ENCODE measurements around the gene KLC1.

The KLC1 gene

GRCh38 chr14:103616635-103617300, 12.2 kb upstream of the KLC1 start:
- Mint-ChIP-seq H3K9me3 (no peaks in the 10 kb centered on the region), H3K4me3 (no peak overlapping the region), H3K36me3 (ENCODE audit: low read depth) (no peaks in the 10 kb centered on the region), H3K27me3 (peaks cover 3% of the 10 kb centered on the region), H3K4me1 (no peaks in the 10 kb centered on the region), H3K27ac (no peak overlapping the region)
- ATAC-seq = no peak
- no peak for DNase-seq

GRCh38 chr14:103619057-103619456, 10.0 kb upstream of the KLC1 start:
- ATAC-seq = no peak
- peaks cover 3% of the 10 kb centered on the region for H3K27me3 Mint-ChIP-seq
- H3K9me3 Mint-ChIP-seq = no peaks in the 10 kb centered on the region
- H3K27ac Mint-ChIP-seq = no peak overlapping the region
- H3K4me1 Mint-ChIP-seq = peaks cover 4% of the 10 kb centered on the region
- H3K36me3 Mint-ChIP-seq (ENCODE audit: low read depth) = no peaks in the 10 kb centered on the region
- no peak overlapping the region for H3K4me3 Mint-ChIP-seq
- no peak for DNase-seq

DNA sequence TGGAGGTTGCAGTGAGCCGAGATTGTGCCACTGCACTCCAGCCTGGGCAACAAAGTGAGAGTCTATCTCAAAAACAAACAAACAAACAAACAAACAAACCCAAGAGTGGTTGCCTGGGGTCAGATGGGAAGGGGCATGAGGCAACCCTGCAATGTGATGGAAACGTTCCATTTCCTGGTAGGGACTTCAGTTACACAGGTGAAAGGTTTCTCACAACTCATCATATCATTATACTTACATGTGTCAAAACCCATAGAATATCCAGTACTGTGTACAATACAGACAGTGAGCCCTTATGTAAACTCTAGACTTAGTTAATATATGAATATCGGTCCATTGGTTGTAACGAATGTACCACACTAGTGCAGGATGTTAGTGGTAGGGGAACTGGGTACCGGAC, 7.2 kb upstream of the KLC1 start:
- Mint-ChIP-seq H3K4me1 (peaks cover 21% of the 10 kb centered on the region), H3K4me3 (no peak overlapping the region), H3K27ac (no peak overlapping the region), H3K9me3 (no peaks in the 10 kb centered on the region), H3K27me3 (no peaks in the 10 kb centered on the region), H3K36me3 (ENCODE audit: low read depth) (no peaks in the 10 kb centered on the region)
- DNase-seq = no peak
- ATAC-seq = no peak

DNA sequence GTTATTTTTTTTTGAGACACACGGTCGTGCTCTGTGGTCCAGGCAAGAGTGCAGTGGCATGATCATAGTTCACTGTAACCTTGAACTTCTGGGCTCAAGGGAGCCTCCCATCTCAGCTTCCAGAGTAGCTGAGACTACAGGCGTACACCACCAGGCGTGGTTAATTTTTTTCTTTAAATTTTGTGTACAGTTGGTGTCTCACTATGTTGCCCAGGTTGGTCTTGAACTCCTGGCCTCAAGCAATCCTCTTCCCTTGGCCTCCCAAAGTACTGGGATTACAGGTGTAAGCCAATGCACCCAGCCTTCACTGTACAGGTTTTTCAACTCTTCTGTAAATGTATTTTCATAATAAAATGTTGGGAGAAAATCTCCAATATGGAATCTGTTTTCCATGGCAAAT, 5.7 kb upstream of the KLC1 start:
- H3K4me1 Mint-ChIP-seq = peaks cover 27% of the 10 kb centered on the region
- ATAC-seq (no peak), DNase-seq (no peak)
- no peaks in the 10 kb centered on the region for H3K9me3 Mint-ChIP-seq
- no peak overlapping the region for H3K27ac Mint-ChIP-seq
- H3K36me3 Mint-ChIP-seq (ENCODE audit: low read depth) = no peaks in the 10 kb centered on the region
- H3K27me3 Mint-ChIP-seq = no peaks in the 10 kb centered on the region
- H3K4me3 Mint-ChIP-seq = no peak overlapping the region

GRCh38 chr14:103623883-103624482, 5.0 kb upstream of the KLC1 start:
- ATAC-seq (no peak), DNase-seq (no peak)
- H3K4me3 Mint-ChIP-seq = no peak overlapping the region
- no peaks in the 10 kb centered on the region for H3K9me3 Mint-ChIP-seq
- H3K36me3 Mint-ChIP-seq (ENCODE audit: low read depth) = no peaks in the 10 kb centered on the region
- no peaks in the 10 kb centered on the region for H3K27me3 Mint-ChIP-seq
- no peak overlapping the region for H3K27ac Mint-ChIP-seq
- peaks cover 27% of the 10 kb centered on the region for H3K4me1 Mint-ChIP-seq

GRCh38 chr14:103624860-103625259, 4.2 kb upstream of the KLC1 start:
- Mint-ChIP-seq H3K4me1 (peaks cover 28% of the 10 kb centered on the region), H3K27ac (peak overlapping the region; percentile 85), H3K4me3 (peak overlapping the region; percentile 61), H3K27me3 (no peaks in the 10 kb centered on the region), H3K36me3 (ENCODE audit: low read depth) (no peaks in the 10 kb centered on the region), H3K9me3 (no peaks in the 10 kb centered on the region)
- no peak for ATAC-seq
- peak; percentile 34 for DNase-seq

- ATAC-seq = no peak
- Mint-ChIP-seq H3K27ac (peak overlapping the region; percentile 85), H3K4me3 (peak overlapping the region; percentile 61)
Observed at GRCh38 chr14:103625356-103626095, 3.5 kb upstream of the KLC1 start.

DNA sequence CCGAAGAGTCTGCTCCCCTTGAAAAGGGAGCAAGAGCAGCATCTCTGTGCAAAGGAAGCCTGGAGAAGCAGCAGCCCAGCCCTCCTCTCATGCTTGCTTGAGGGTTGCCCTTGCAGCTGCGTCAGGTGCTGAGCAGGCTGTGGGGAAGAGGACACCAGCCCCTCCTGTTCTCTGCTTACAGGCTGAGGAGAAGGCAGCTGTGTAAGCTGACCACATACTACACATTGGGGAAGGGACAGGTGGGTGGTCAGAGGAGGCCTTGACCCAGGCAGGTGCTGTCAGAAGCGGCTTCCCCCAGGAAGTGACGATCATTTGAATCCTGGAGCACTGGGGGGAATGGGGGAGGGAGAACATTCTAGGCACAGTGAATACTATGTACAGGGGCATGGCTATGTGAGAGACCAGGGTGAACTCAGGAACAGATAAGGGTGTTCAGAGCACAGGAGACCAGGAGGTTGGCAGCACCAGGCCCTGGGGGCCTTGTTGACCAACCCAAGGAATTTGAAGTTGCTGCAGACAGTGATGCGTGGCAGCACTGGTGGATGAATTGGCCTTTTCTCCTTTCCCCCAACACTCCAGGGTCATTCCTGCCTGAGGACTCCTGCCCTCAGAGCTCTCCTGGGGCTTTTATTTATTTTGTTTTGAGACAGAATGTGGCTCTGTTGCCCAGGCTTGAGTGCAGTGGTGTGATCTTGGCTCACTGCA, 2.7 kb upstream of the KLC1 start:
- peaks cover 40% of the 10 kb centered on the region for H3K4me1 Mint-ChIP-seq

More at GRCh38 chr14:103625356-103626095, 3.5 kb upstream of the KLC1 start:
- peak; percentile 44 for DNase-seq
- H3K4me1 Mint-ChIP-seq = peaks cover 33% of the 10 kb centered on the region
- H3K9me3 Mint-ChIP-seq = no peaks in the 10 kb centered on the region
- H3K27me3 Mint-ChIP-seq = no peaks in the 10 kb centered on the region
- H3K36me3 Mint-ChIP-seq (ENCODE audit: low read depth) = peaks cover 2% of the 10 kb centered on the region

GRCh38 chr14:103627073-103628025, 1.7 kb upstream of the KLC1 start:
- Mint-ChIP-seq H3K4me3 (peak overlapping the region; percentile 48), H3K36me3 (ENCODE audit: low read depth) (peaks cover 6% of the 10 kb centered on the region), H3K9me3 (no peaks in the 10 kb centered on the region), H3K27ac (peak overlapping the region; percentile 84), H3K4me1 (peaks cover 45% of the 10 kb centered on the region), H3K27me3 (no peaks in the 10 kb centered on the region)
- ATAC-seq (no peak), DNase-seq (no peak)

More for the DNA sequence above, 2.7 kb upstream of the KLC1 start:
- no peak overlapping the region for H3K4me3 Mint-ChIP-seq
- H3K9me3 Mint-ChIP-seq = no peaks in the 10 kb centered on the region
- H3K27ac Mint-ChIP-seq = no peak overlapping the region
- ATAC-seq (no peak), DNase-seq (no peak)
- peaks cover 6% of the 10 kb centered on the region for H3K36me3 Mint-ChIP-seq (ENCODE audit: low read depth)
- no peaks in the 10 kb centered on the region for H3K27me3 Mint-ChIP-seq

GRCh38 chr14:103628221-103628683, 759 bp upstream of the KLC1 start:
- Mint-ChIP-seq H3K4me1 (peaks cover 51% of the 10 kb centered on the region), H3K36me3 (ENCODE audit: low read depth) (peaks cover 9% of the 10 kb centered on the region), H3K4me3 (peak overlapping the region; percentile 81), H3K9me3 (no peaks in the 10 kb centered on the region), H3K27me3 (no peaks in the 10 kb centered on the region), H3K27ac (peak overlapping the region; percentile 84)
- no peak for ATAC-seq
- DNase-seq = peak; percentile 52

- H3K27me3 Mint-ChIP-seq = no peaks in the 10 kb centered on the region
- peak overlapping the region; percentile 89 for H3K4me3 Mint-ChIP-seq
- peak; percentile 62 for DNase-seq
- peak; percentile 56 for ATAC-seq
- peak overlapping the region; percentile 64 for H3K27ac Mint-ChIP-seq
- H3K36me3 Mint-ChIP-seq (ENCODE audit: low read depth) = peaks cover 10% of the 10 kb centered on the region
- H3K4me1 Mint-ChIP-seq = peaks cover 50% of the 10 kb centered on the region
- no peaks in the 10 kb centered on the region for H3K9me3 Mint-ChIP-seq
Observed at GRCh38 chr14:103629503-103630121, 601 bp downstream of the KLC1 start.

GRCh38 chr14:103630364-103631108, 1.5 kb downstream of the KLC1 start:
- Mint-ChIP-seq H3K27ac (no peak overlapping the region), H3K9me3 (no peaks in the 10 kb centered on the region), H3K36me3 (ENCODE audit: low read depth) (peaks cover 10% of the 10 kb centered on the region), H3K4me3 (peak overlapping the region; percentile 89), H3K4me1 (peaks cover 49% of the 10 kb centered on the region), H3K27me3 (no peaks in the 10 kb centered on the region)
- DNase-seq (no peak), ATAC-seq (no peak)

- no peaks in the 10 kb centered on the region for H3K27me3 Mint-ChIP-seq
- no peak overlapping the region for H3K4me3 Mint-ChIP-seq
- H3K27ac Mint-ChIP-seq = no peak overlapping the region
- no peaks in the 10 kb centered on the region for H3K9me3 Mint-ChIP-seq
- peaks cover 16% of the 10 kb centered on the region for H3K36me3 Mint-ChIP-seq (ENCODE audit: low read depth)
- DNase-seq (no peak), ATAC-seq (no peak)
- H3K4me1 Mint-ChIP-seq = peaks cover 59% of the 10 kb centered on the region
Observed at GRCh38 chr14:103633391-103633790, 4.4 kb downstream of the KLC1 start.

Measured in activated naive CD8-positive, alpha-beta T cell treated with anti-CD3 and anti-CD28 coated beads, Interleukin-2, amount 50 U/mL, for 24 hours (primary cell).